HepG2 (cell line): ENCODE data around the gene MRPL58. TPM values are rescaled to one million over a fixed set of nuclear protein-coding genes. Genes with fewer than 3 reads are reported as not detected.
A peak's percentile ranks its signal among the peaks of the same experiment; 100 is the strongest.

Experiments
- AKNA ChIP-seq: sonication (generic); formaldehyde crosslinking; IDR thresholded peaks from 2 replicates; pipeline ENCODE4 v1.4.0; 2020; ENCODE audit warnings: missing genetic modification reagents, borderline replicate concordance
- BRCA1 ChIP-seq: sonication (generic); formaldehyde crosslinking; IDR thresholded peaks from 2 replicates; pipeline ENCODE4 v1.4.0; 2020; ENCODE audit warnings: missing genetic modification reagents
- DNMT3B ChIP-seq: conservative IDR thresholded peaks from 2 replicates; pipeline ENCODE4 v1.6.1; 2016; ENCODE audit warnings: missing biosample characterization, control low read depth
- FOXP4 ChIP-seq: sonication (generic); formaldehyde crosslinking; IDR thresholded peaks from 2 replicates; pipeline ENCODE4 v1.4.0; 2020; ENCODE audit warnings: missing genetic modification reagents
- LCORL ChIP-seq, 2 experiments: fragments of 450-650 bp in 1 of 2; sonication (generic) in 1 of 2; formaldehyde crosslinking in 1 of 2; IDR thresholded peaks; 2 replicates each; pipeline versions ENCODE4 v1.5.0 to v1.6.1; 2017 to 2020; ENCODE audit warnings: antibody characterized with exemption in 1 of 2, missing genetic modification reagents in 1 of 2
- MATR3 ChIP-seq: sonication (generic); formaldehyde crosslinking; IDR thresholded peaks from 2 replicates; pipeline ENCODE4 v1.4.0; 2020; ENCODE audit warnings: missing genetic modification reagents
- NFE2 ChIP-seq: sonication (generic); formaldehyde crosslinking; IDR thresholded peaks from 2 replicates; pipeline ENCODE4 v1.4.0; 2020; ENCODE audit warnings: missing genetic modification reagents
- NFE2L1 ChIP-seq: sonication (generic); formaldehyde crosslinking; IDR thresholded peaks from 2 replicates; pipeline ENCODE4 v1.4.0; 2020; ENCODE audit warnings: missing genetic modification reagents, mild to moderate bottlenecking, borderline replicate concordance
- NFKB2 ChIP-seq: sonication (generic); formaldehyde crosslinking; IDR thresholded peaks from 2 replicates; pipeline ENCODE4 v1.4.0; 2020; ENCODE audit warnings: missing genetic modification reagents, borderline replicate concordance
- PHF20 ChIP-seq: sonication (generic); formaldehyde crosslinking; IDR thresholded peaks from 2 replicates; pipeline ENCODE4 v1.5.0; 2020; ENCODE audit warnings: mild to moderate bottlenecking, missing genetic modification reagents
- POLR2AphosphoS2 ChIP-seq: IDR thresholded peaks from 2 replicates; pipeline ENCODE4 v1.6.1; 2011; ENCODE audit warnings: low read depth, low read length, improper control_type of control experiment
- PRMT3 ChIP-seq: sonication (generic); formaldehyde crosslinking; IDR thresholded peaks from 2 replicates; pipeline ENCODE4 v1.8.1; 2022; ENCODE audit warnings: low read depth, mild to moderate bottlenecking, moderate library complexity, missing genetic modification reagents, borderline replicate concordance
- REL ChIP-seq: sonication (generic); formaldehyde crosslinking; conservative IDR thresholded peaks from 2 replicates; pipeline ENCODE4 v1.8.0; 2022; ENCODE audit warnings: mild to moderate bottlenecking, missing genetic modification reagents, moderate library complexity
- SIX1 ChIP-seq: sonication (generic); formaldehyde crosslinking; IDR thresholded peaks from 2 replicates; pipeline ENCODE4 v1.4.0; 2020; ENCODE audit warnings: missing genetic modification reagents, borderline replicate concordance
- STAT5B ChIP-seq: sonication (generic); formaldehyde crosslinking; IDR thresholded peaks from 2 replicates; pipeline ENCODE4 v1.4.0; 2020; ENCODE audit warnings: missing genetic modification reagents
- TAF1 ChIP-seq: sonication (generic); formaldehyde crosslinking; IDR thresholded peaks from 2 replicates; pipeline ENCODE4 v1.4.0; 2020; ENCODE audit warnings: missing genetic modification reagents
- TFDP2 ChIP-seq: sonication (generic); formaldehyde crosslinking; IDR thresholded peaks from 2 replicates; pipeline ENCODE4 v1.4.0; 2020; ENCODE audit warnings: missing genetic modification reagents
- TGIF2 ChIP-seq: IDR thresholded peaks from 2 replicates; pipeline ENCODE4 v1.6.1; 2016; ENCODE audit warnings: control low read depth, missing compliant biosample characterization
- ZNF607 ChIP-seq: sonication (generic); formaldehyde crosslinking; IDR thresholded peaks from 2 replicates; pipeline ENCODE4 v1.5.1; 2020; ENCODE audit warnings: missing genetic modification reagents, mild to moderate bottlenecking, borderline replicate concordance
- ZNF747 ChIP-seq: sonication (generic); formaldehyde crosslinking; IDR thresholded peaks from 2 replicates; pipeline ENCODE4 v1.8.1; 2023; ENCODE audit warnings: missing genetic modification reagents, mild to moderate bottlenecking, borderline replicate concordance
- ZNF816 ChIP-seq: sonication (generic); formaldehyde crosslinking; IDR thresholded peaks from 2 replicates; pipeline ENCODE4 v1.8.0; 2022; ENCODE audit warnings: missing genetic modification reagents, mild to moderate bottlenecking, borderline replicate concordance
- polyA plus RNA-seq, 8 experiments: library from polyadenylated mRNA; depleted of rRNA in 3 of 8; stranded (reverse) in 7 of 8; unstranded in 1 of 8; fragments of >200 nt; fragmentation: Illumina TruSeq in 4 of 8; extraction: Trizol in 4 of 8; gene quantifications; 2 replicates each; pipeline versions ENCODE4 v1.2.1 to v1.2.3, GENCODE V29; 2011 to 2016; ENCODE audit warnings: low read depth in 4 of 8, missing spikeins in 1 of 8, mixed read lengths in 1 of 8; ENCODE audit not compliant: insufficient read depth in 1 of 8
- total RNA-seq, 5 experiments: library from RNA; depleted of rRNA; stranded (reverse); fragments of >200 nt; fragmentation: Illumina TruSeq; extraction: Trizol; gene quantifications; 2 replicates each; pipeline ENCODE4 v1.2.3, GENCODE V29; 2016; ENCODE audit warnings: low read depth in 1 of 5

The MRPL58 gene
- total and polyA plus RNA-seq, 2 of the 13 experiments (the other 11 are each of a cell fraction or from before 2014, with no cell fraction given), result 44.9 to 68.9 TPM

- no peak for TF ChIP-seq AKNA
- peak; percentile 76 for TF ChIP-seq DNMT3B (CRISPR knock-in tag)
- TF ChIP-seq FOXP4 (CRISPR knock-in tag), result peak; percentile 65; the same call in 1 of the 2 replicates
- TF ChIP-seq TFDP2 (CRISPR knock-in tag), result peak; percentile 91
- peak; percentile 94; the same call in 1 of the 2 replicates for TF ChIP-seq NFKB2
- no peak for TF ChIP-seq REL (CRISPR knock-in tag)
- no peak for TF ChIP-seq STAT5B
- TF ChIP-seq TAF1, result peak; percentile 87
- no peak for TF ChIP-seq LCORL (IDR thresholded peaks at IDR 0.05)
- TF ChIP-seq LCORL (CRISPR knock-in tag; IDR thresholded peaks at IDR 0.05), result peak; percentile 74; the same call in 1 of the 2 replicates
- no peak; the same call in 1 of the 2 replicates for TF ChIP-seq PRMT3 (CRISPR knock-in tag)
- TF ChIP-seq MATR3, result no peak
- peak; percentile 90 for TF ChIP-seq BRCA1
- TF ChIP-seq TGIF2, result peak; percentile 35
- TF ChIP-seq ZNF747 (CRISPR knock-in tag), result peak; percentile 40; the same call in 1 of the 2 replicates
- no peak; the same call in 1 of the 2 replicates for TF ChIP-seq POLR2AphosphoS2
- no peak for TF ChIP-seq SIX1
- TF ChIP-seq ZNF607 (CRISPR knock-in tag), result peak; percentile 99
- no peak for TF ChIP-seq NFE2 (CRISPR knock-in tag)
- peak; percentile 78; the same call in 1 of the 2 replicates for TF ChIP-seq PHF20
- TF ChIP-seq ZNF816 (CRISPR knock-in tag), result peak; percentile 87; the same call in 1 of the 2 replicates
- no peak for TF ChIP-seq NFE2L1 (CRISPR knock-in tag)
These were observed 30.3 kb upstream of the MRPL58 start (continued) for GRCh38 chr17:74981979-74982662.
